Brain microvascular endothelial cell (primary cell): ENCODE data around the gene SMAD7.
A peak's percentile ranks its signal among the peaks of the same experiment; 100 is the strongest.

Experiments
- DNase-seq: peaks from one replicate; pipeline ENCODE4 v3.0.0-alpha.2; 2020
- H3K27ac ChIP-seq: fragments of 250-450 bp; sonication (Bioruptor Pico); 2 replicates; pipeline ENCODE4 v1.5.1; 2020; ENCODE audit warnings: mild to moderate bottlenecking, moderate library complexity
- H3K27me3 ChIP-seq: fragments of 250-450 bp; sonication (Bioruptor Pico); replicated peaks from 2 replicates; pipeline ENCODE4 v1.5.1; 2020; ENCODE audit warnings: mild to moderate bottlenecking
- H3K36me3 ChIP-seq: fragments of 250-450 bp; sonication (Bioruptor Pico); replicated peaks from 2 replicates; pipeline ENCODE4 v1.5.1; 2020; ENCODE audit warnings: mild to moderate bottlenecking
- H3K4me3 ChIP-seq: 2 replicates; pipeline ENCODE4 v1.5.1; 2011; ENCODE audit warnings: low read depth, mild to moderate bottlenecking, control low read depth, low read length, moderate library complexity
- CTCF ChIP-seq: IDR thresholded peaks from 2 replicates; pipeline ENCODE4 v1.5.1; 2011; ENCODE audit warnings: low read depth, mild to moderate bottlenecking, moderate library complexity, low read length, control low read depth, inconsistent platforms; ENCODE audit errors: missing control alignments
- in situ Hi-C: cut with HindIII; loops from 2 replicates; pipeline ENCODE4 v1.10.0; 2017; ENCODE audit warnings: low sequenced_read_pairs, low pct_ligation_motif_present

The SMAD7 gene

GRCh38 chr18:48949606-48950535 is 894 bp downstream of the SMAD7 start:
- peak overlapping the region; percentile 92 for H3K27ac ChIP-seq
- no peak for DNase-seq
- in situ Hi-C loops, result no loop called here
- peak overlapping the region; percentile 91 for H3K4me3 ChIP-seq
- peak; percentile 33 for TF ChIP-seq CTCF
- no peaks in the 10 kb centered on the region for H3K27me3 ChIP-seq
- peaks cover 47% of the 10 kb centered on the region for H3K36me3 ChIP-seq

GRCh38 chr18:48949050-48949605 is 1.6 kb downstream of the SMAD7 start:
- no peaks in the 10 kb centered on the region for H3K27me3 ChIP-seq
- H3K27ac ChIP-seq, result peak overlapping the region; percentile 92
- TF ChIP-seq CTCF, result no peak
- no peak for DNase-seq
- in situ Hi-C loops, result no loop called here
- peak overlapping the region; percentile 91 for H3K4me3 ChIP-seq
- H3K36me3 ChIP-seq, result peaks cover 55% of the 10 kb centered on the region

- peak; percentile 79 for DNase-seq
- no peak for TF ChIP-seq CTCF
- peaks cover 60% of the 10 kb centered on the region for H3K36me3 ChIP-seq
- H3K27me3 ChIP-seq, result no peaks in the 10 kb centered on the region
- H3K27ac ChIP-seq, result peak overlapping the region; percentile 92
- in situ Hi-C loops, result no loop called here
- H3K4me3 ChIP-seq, result peak overlapping the region; percentile 91
Observed at GRCh38 chr18:48948112-48949049, 2.4 kb downstream of the SMAD7 start.

- H3K36me3 ChIP-seq, result peaks cover 63% of the 10 kb centered on the region
- in situ Hi-C loops, result no loop called here
- H3K4me3 ChIP-seq, result peak overlapping the region; percentile 91
Observed at GRCh38 chr18:48947560-48947959, 3.2 kb downstream of the SMAD7 start.

GRCh38 chr18:48947092-48947491 is 3.7 kb downstream of the SMAD7 start:
- no peaks in the 10 kb centered on the region for H3K27me3 ChIP-seq
- peaks cover 65% of the 10 kb centered on the region for H3K36me3 ChIP-seq
- peak overlapping the region; percentile 91 for H3K4me3 ChIP-seq
- TF ChIP-seq CTCF, result no peak
- DNase-seq, result no peak
- H3K27ac ChIP-seq, result peak overlapping the region; percentile 92
- in situ Hi-C loops, result no loop called here

More at GRCh38 chr18:48947560-48947959, 3.2 kb downstream of the SMAD7 start:
- Histone ChIP-seq H3K27me3 (no peaks in the 10 kb centered on the region), H3K27ac (peak overlapping the region; percentile 92)
- no peak for TF ChIP-seq CTCF
- DNase-seq, result no peak
